Measurements from ENCODE around the gene TSC22D4. TPM values are rescaled to one million over a fixed set of nuclear protein-coding genes. Genes with fewer than 3 reads are reported as not detected.
A peak's percentile ranks its signal among the peaks of the same experiment; 100 is the strongest.

TSC22D4 gene
- total RNA-seq, 2 donors from 2014 or later, result 25.7 to 45.5 TPM

GRCh38 chr7:100467638-100468373 is 11.2 kb downstream of the TSC22D4 start:
- Histone ChIP-seq H3K27ac (no peak overlapping the region), H3K36me3 (peaks cover 13% of the 10 kb centered on the region), H3K4me1 (ENCODE audit: control insufficient read depth in 1 of 2, low read depth in 2 of 2) (peaks cover 15 to 35% of the 10 kb centered on the region in 2 donors), H3K27me3 (replicated peaks; ENCODE audit: insufficient read depth) (no peaks in the 10 kb centered on the region), H3K9me3 (no peaks in the 10 kb centered on the region), H3K4me3 (no peak overlapping the region)
- DNase-seq (ENCODE audit: low spot score), result no peak
- TF ChIP-seq CTCF (IDR thresholded peaks at IDR 0.05), result no peak
- no peak for ATAC-seq (ENCODE audit: insufficient number of reproducible peaks, low FRiP score, low read depth)

- ATAC-seq (ENCODE audit: insufficient number of reproducible peaks, low FRiP score, low read depth), result no peak
- Histone ChIP-seq H3K4me1 (ENCODE audit: control insufficient read depth in 1 of 2, low read depth in 2 of 2) (peaks cover 14 to 29% of the 10 kb centered on the region in 2 donors), H3K27me3 (replicated peaks; ENCODE audit: insufficient read depth) (no peaks in the 10 kb centered on the region), H3K4me3 (no peak overlapping the region), H3K27ac (peak overlapping the region in 1 of 2 donors; percentile 34), H3K9me3 (no peaks in the 10 kb centered on the region), H3K36me3 (peaks cover 11% of the 10 kb centered on the region)
- DNase-seq (ENCODE audit: low spot score), result no peak
- no peak for TF ChIP-seq CTCF (IDR thresholded peaks at IDR 0.05)
Observed at GRCh38 chr7:100466653-100467605, 12.1 kb downstream of the TSC22D4 start.

GRCh38 chr7:100465702-100466311 is 13.2 kb downstream of the TSC22D4 start:
- DNase-seq (ENCODE audit: low spot score), result no peak
- Histone ChIP-seq H3K4me1 (ENCODE audit: control insufficient read depth in 1 of 2, low read depth in 2 of 2) (peaks cover 14 to 29% of the 10 kb centered on the region in 2 donors), H3K36me3 (peaks cover 9% of the 10 kb centered on the region), H3K27me3 (replicated peaks; ENCODE audit: insufficient read depth) (no peaks in the 10 kb centered on the region), H3K27ac (peak overlapping the region in 1 of 2 donors; percentile 56), H3K9me3 (no peaks in the 10 kb centered on the region), H3K4me3 (peak overlapping the region; percentile 49)
- TF ChIP-seq CTCF (IDR thresholded peaks at IDR 0.05), result peak; percentile 67
- peak; percentile 74 for ATAC-seq (ENCODE audit: insufficient number of reproducible peaks, low FRiP score, low read depth)

- Histone ChIP-seq H3K4me1 (ENCODE audit: control insufficient read depth in 1 of 2, low read depth in 2 of 2) (peaks cover 14 to 29% of the 10 kb centered on the region in 2 donors), H3K27ac (peak overlapping the region in 1 of 2 donors; percentile 56)
- ATAC-seq (ENCODE audit: insufficient number of reproducible peaks, low FRiP score, low read depth), result no peak
Observed at GRCh38 chr7:100465299-100465698, 13.7 kb downstream of the TSC22D4 start.

More at GRCh38 chr7:100465299-100465698, 13.7 kb downstream of the TSC22D4 start:
- Histone ChIP-seq H3K36me3 (peaks cover 5% of the 10 kb centered on the region), H3K9me3 (no peaks in the 10 kb centered on the region), H3K4me3 (peak overlapping the region; percentile 49), H3K27me3 (replicated peaks; ENCODE audit: insufficient read depth) (no peaks in the 10 kb centered on the region)
- no peak for DNase-seq (ENCODE audit: low spot score)
- no peak for TF ChIP-seq CTCF (IDR thresholded peaks at IDR 0.05)
